Endothelial cell of umbilical vein (primary cell): Measurements from ENCODE around the gene NTRK2. TPM values are rescaled to one million over a fixed set of nuclear protein-coding genes. Genes with fewer than 3 reads are reported as not detected.

ENCODE experiments used
- BruUV-seq: library from RNA; stranded (reverse); fragments of 400-500 nt; replicated peaks from 2 replicates; lab custom pipeline; 2021; lab: Mats Ljungman, UMichigan
- CTCF ChIA-PET: fragments of 300-600, 350-600 bp; sonication (Branson Sonifier 250); formaldehyde crosslinking; loops from one replicate; lab custom pipeline; 2021; ENCODE audit warnings: antibody characterized with exemption, inconsistent platforms; lab: Charles Lee
- POLR2A ChIA-PET: fragments of 300-600, 350-600 bp; sonication (Branson Sonifier 250); formaldehyde crosslinking; loops from one replicate; lab custom pipeline; 2021; ENCODE audit warnings: antibody characterized with exemption, inconsistent platforms; lab: Charles Lee
- DNase-seq: peaks from one replicate; pipeline ENCODE4 v3.0.0-alpha.2; 2011; ENCODE audit warnings: low read depth, low spot score
- FAIRE-seq: peaks from 2 replicates; lab custom pipeline; 2011; peaks lifted over from hg19 to GRCh38; lab: Jason Lieb, UNC
- H2AFZ ChIP-seq: 2 replicates; pipeline ENCODE4 v1.6.0; 2012; ENCODE audit warnings: low read depth, low read length, control low read depth, inconsistent platforms
- H3K27ac ChIP-seq: 2 replicates; pipeline ENCODE4 v1.5.1; 2011; ENCODE audit warnings: low read depth, mild to moderate bottlenecking, control low read depth, low read length, moderate library complexity; ENCODE audit not compliant: insufficient read depth
- H3K27me3 ChIP-seq, 2 experiments: 2 replicates each; pipeline versions ENCODE4 v1.6.0 to v1.6.1; 2011; ENCODE audit warnings: low read length in 2 of 2, mixed read lengths in 1 of 2; ENCODE audit not compliant: control insufficient read depth in 2 of 2, insufficient read depth in 2 of 2
- H3K36me3 ChIP-seq, 2 experiments: 2 replicates in 1 of 2; 3 replicates in 1 of 2; pipeline ENCODE4 v1.5.1; 2011; ENCODE audit warnings: low read length in 2 of 2, mild to moderate bottlenecking in 1 of 2, moderate library complexity in 1 of 2; ENCODE audit not compliant: control insufficient read depth in 2 of 2, insufficient read depth in 2 of 2; ENCODE audit errors: extremely low read depth in 1 of 2
- H3K4me1 ChIP-seq: 3 replicates; pipeline ENCODE4 v1.5.1; 2011; ENCODE audit warnings: mild to moderate bottlenecking, low read length; ENCODE audit not compliant: control insufficient read depth, insufficient read depth; ENCODE audit errors: extremely low read depth
- H3K4me2 ChIP-seq: 2 replicates; pipeline ENCODE4 v1.6.1; 2011; ENCODE audit warnings: low read length, control low read depth, mixed read lengths; ENCODE audit not compliant: insufficient read depth
- H3K4me3 ChIP-seq, 3 experiments: fragments of 200-600 bp in 1 of 3; sonication (generic), shearing (Covaris generic) in 1 of 3; replicated peaks in 1 of 3; 2 replicates each; pipeline ENCODE4 v1.5.1; 2011 to 2016; ENCODE audit warnings: control low read depth in 3 of 3, low read length in 3 of 3, mild to moderate bottlenecking in 2 of 3, inconsistent platforms in 1 of 3, low read depth in 1 of 3, moderate library complexity in 1 of 3; ENCODE audit not compliant: insufficient read depth in 1 of 3
- H3K79me2 ChIP-seq: 2 replicates; pipeline ENCODE4 v1.6.0; 2012; ENCODE audit warnings: low read length, inconsistent platforms; ENCODE audit not compliant: control insufficient read depth, insufficient read depth
- H3K9ac ChIP-seq: replicated peaks from 2 replicates; pipeline ENCODE3; 2011; ENCODE audit warnings: low read length, control low read depth; ENCODE audit not compliant: insufficient read depth; ENCODE audit errors: extremely low read depth
- H3K9me1 ChIP-seq: replicated peaks from 3 replicates; pipeline ENCODE4 v1.6.0; 2011; ENCODE audit warnings: mild to moderate bottlenecking, low read length; ENCODE audit not compliant: control insufficient read depth, insufficient read depth; ENCODE audit errors: extremely low read depth
- H3K9me3 ChIP-seq: replicated peaks from 2 replicates; pipeline ENCODE4 v1.5.1; 2012; ENCODE audit warnings: low read length, inconsistent platforms; ENCODE audit not compliant: control insufficient read depth, insufficient read depth
- H4K20me1 ChIP-seq: replicated peaks from 2 replicates; pipeline ENCODE3; 2011; ENCODE audit warnings: mild to moderate bottlenecking, low read length; ENCODE audit not compliant: control insufficient read depth, insufficient read depth; ENCODE audit errors: extremely low read depth
- EZH2 ChIP-seq: IDR thresholded peaks from 2 replicates; pipeline ENCODE4 v1.6.1; 2012; ENCODE audit warnings: borderline replicate concordance, low read depth, mild to moderate bottlenecking, moderate library complexity, low read length, inconsistent platforms; ENCODE audit not compliant: severe bottlenecking
- FOS ChIP-seq: IDR thresholded peaks from 2 replicates; pipeline ENCODE4 v1.6.1; 2011; ENCODE audit warnings: mild to moderate bottlenecking, low read length, moderate library complexity, borderline replicate concordance; ENCODE audit not compliant: insufficient read depth
- GATA2 ChIP-seq: IDR thresholded peaks from 2 replicates; pipeline ENCODE4 v1.7.0; 2011; ENCODE audit warnings: low read depth, mild to moderate bottlenecking, moderate library complexity, mixed read lengths, low read length; ENCODE audit not compliant: insufficient read length, insufficient read depth
- JUN ChIP-seq: IDR thresholded peaks from 2 replicates; pipeline ENCODE4 v1.6.1; 2011; ENCODE audit warnings: borderline replicate concordance, low read depth; ENCODE audit not compliant: insufficient read length, insufficient read depth
- MYC ChIP-seq: IDR thresholded peaks from one replicate; pipeline ENCODE4 v1.6.1; 2011; ENCODE audit warnings: mild to moderate bottlenecking, low read depth, low read length
- POLR2A ChIP-seq: IDR thresholded peaks from 2 replicates; pipeline ENCODE4 v1.6.1; 2012; ENCODE audit warnings: low read depth, mild to moderate bottlenecking, control low read depth, low read length
- POLR2AphosphoS5 ChIP-seq: IDR thresholded peaks from 2 replicates; pipeline ENCODE4 v1.6.1; 2012; ENCODE audit warnings: low read depth, mild to moderate bottlenecking, control low read depth, low read length, moderate library complexity; ENCODE audit not compliant: insufficient read depth
- dilution Hi-C: fragments of 300-500 bp; cut with MboI; formaldehyde crosslinking; loops from one replicate; pipeline ENCODE4 v1.15.0; 2019; ENCODE audit warnings: low sequenced_read_pairs; ENCODE audit not compliant: extremely low pct_ligation_motif_present
- intact Hi-C: fragments of 100-400 bp; cut with micrococcal nuclease; formaldehyde crosslinking; loops from one replicate; pipeline ENCODE4 v1.10.0; 2022
- polyA plus RNA-seq, 4 experiments: library from polyadenylated mRNA; depleted of rRNA in 3 of 4; stranded (reverse) in 3 of 4; unstranded in 1 of 4; fragments of >200 nt; gene quantifications; 2 replicates each; pipeline versions ENCODE4 v1.2.1 to v1.2.3, GENCODE V29; 2011 to 2012; ENCODE audit warnings: missing spikeins in 1 of 4
- total RNA-seq: library from RNA; stranded (reverse); gene quantifications from 2 replicates; pipeline ENCODE4 v1.2.3, GENCODE V29; 2021
- TF ChIP-seq, protein P1 (sequence below): IDR thresholded peaks from 2 replicates; pipeline ENCODE4 v1.6.1; 2011; ENCODE audit not compliant: insufficient read depth, insufficient read length
- TF ChIP-seq, protein P2 (sequence below), 2 donors: IDR thresholded peaks; 1 replicate in 1 of 2; 2 replicates in 1 of 2; pipeline ENCODE4 v1.5.1; 2011; ENCODE audit warnings: low read length in 2 of 2, mild to moderate bottlenecking in 2 of 2, moderate library complexity in 2 of 2, control low read depth in 1 of 2, inconsistent platforms in 1 of 2, low read depth in 1 of 2; ENCODE audit not compliant: insufficient read depth in 1 of 2; ENCODE audit errors: extremely low read depth in 1 of 2

The NTRK2 gene
- total and polyA plus RNA-seq, 2 donors (not counting 3 experiments of a cell fraction or from before 2014, with no cell fraction given) = 0.01 to 0.13 TPM

DNA sequence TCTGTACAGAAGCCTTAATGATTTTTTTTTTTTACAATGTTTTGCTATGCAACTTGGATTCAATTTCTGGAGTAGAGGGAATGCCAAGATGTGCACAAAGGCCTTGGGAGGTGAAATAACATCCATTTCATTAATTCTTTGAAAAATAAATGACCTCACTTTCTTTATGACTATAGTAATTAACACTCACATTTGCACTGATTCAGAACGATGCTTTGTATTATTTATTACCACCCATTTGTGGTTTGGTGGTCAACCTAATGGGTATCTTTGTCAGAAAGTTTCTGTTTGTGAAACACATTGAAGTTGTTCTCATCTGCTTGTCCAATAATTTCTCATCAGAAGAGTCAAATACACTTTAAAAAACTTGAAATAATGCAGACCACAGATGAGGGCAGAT is 169.3 kb downstream of the NTRK2 start:
- ChIA-PET POLR2A (no interaction called here), CTCF (no interaction called here)
- no TSS peak for BruUV-seq
- H2AFZ ChIP-seq = no peak overlapping the region
- H3K27ac ChIP-seq = no peak overlapping the region
- no peak for DNase-seq
- no peak for FAIRE-seq
- H3K4me2 ChIP-seq = no peak overlapping the region
- H3K4me3 ChIP-seq = no peak overlapping the region
- TF ChIP-seq MYC (no peak), FOS (no peak), EZH2 (no peak), POLR2AphosphoS5 (no peak), POLR2A (no peak), JUN (no peak), GATA2 (no peak)
- TF ChIP-seq, protein P1, sequence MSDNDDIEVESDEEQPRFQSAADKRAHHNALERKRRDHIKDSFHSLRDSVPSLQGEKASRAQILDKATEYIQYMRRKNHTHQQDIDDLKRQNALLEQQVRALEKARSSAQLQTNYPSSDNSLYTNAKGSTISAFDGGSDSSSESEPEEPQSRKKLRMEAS = no peak
- TF ChIP-seq, protein P2, sequence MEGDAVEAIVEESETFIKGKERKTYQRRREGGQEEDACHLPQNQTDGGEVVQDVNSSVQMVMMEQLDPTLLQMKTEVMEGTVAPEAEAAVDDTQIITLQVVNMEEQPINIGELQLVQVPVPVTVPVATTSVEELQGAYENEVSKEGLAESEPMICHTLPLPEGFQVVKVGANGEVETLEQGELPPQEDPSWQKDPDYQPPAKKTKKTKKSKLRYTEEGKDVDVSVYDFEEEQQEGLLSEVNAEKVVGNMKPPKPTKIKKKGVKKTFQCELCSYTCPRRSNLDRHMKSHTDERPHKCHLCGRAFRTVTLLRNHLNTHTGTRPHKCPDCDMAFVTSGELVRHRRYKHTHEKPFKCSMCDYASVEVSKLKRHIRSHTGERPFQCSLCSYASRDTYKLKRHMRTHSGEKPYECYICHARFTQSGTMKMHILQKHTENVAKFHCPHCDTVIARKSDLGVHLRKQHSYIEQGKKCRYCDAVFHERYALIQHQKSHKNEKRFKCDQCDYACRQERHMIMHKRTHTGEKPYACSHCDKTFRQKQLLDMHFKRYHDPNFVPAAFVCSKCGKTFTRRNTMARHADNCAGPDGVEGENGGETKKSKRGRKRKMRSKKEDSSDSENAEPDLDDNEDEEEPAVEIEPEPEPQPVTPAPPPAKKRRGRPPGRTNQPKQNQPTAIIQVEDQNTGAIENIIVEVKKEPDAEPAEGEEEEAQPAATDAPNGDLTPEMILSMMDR (IDR thresholded peaks at IDR 0.05; ENCODE audit: extremely low read depth in 1 of 2, insufficient read depth in 1 of 2, low read depth in 1 of 2, low read length in 2 of 2) = no peak
- no peaks in the 10 kb centered on the region for H3K36me3 ChIP-seq
- H3K79me2 ChIP-seq = no peaks in the 10 kb centered on the region
- no peak overlapping the region for H3K9ac ChIP-seq
- dilution Hi-C loops (no loop called here), intact Hi-C loops (no loop called here)
- no peaks in the 10 kb centered on the region for H3K4me1 ChIP-seq
- no peaks in the 10 kb centered on the region for H4K20me1 ChIP-seq
- H3K9me1 ChIP-seq = no peaks in the 10 kb centered on the region
- no peaks in the 10 kb centered on the region for H3K9me3 ChIP-seq
- peaks cover 0 to 2% of the 10 kb centered on the region in 2 experiments for H3K27me3 ChIP-seq
